ENCODE measurements around the gene NOL4L.
A peak's percentile ranks its signal among the peaks of the same experiment; 100 is the strongest.

The NOL4L gene

DNA sequence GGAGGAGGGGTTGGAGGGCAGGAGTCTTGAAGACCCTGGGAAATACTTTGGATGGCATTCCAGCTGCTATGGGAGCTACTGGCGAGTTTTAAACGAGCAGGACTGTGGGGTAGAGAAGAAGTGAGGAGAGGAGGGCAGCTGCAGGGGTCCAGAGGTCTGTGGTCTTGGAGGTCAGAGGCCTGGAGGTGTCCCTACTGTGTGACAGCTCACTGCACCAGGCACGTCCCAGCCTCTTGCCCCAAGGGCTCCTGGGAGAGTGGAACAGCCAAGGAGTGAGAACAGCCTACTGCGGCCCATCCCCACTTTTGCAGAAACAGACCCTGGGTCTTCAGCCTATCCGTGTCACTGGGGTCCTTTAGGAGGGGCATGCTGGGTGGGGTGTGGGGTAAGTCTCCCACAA, 2.9 kb upstream of the NOL4L start:
- TF ChIP-seq, protein P1, sequence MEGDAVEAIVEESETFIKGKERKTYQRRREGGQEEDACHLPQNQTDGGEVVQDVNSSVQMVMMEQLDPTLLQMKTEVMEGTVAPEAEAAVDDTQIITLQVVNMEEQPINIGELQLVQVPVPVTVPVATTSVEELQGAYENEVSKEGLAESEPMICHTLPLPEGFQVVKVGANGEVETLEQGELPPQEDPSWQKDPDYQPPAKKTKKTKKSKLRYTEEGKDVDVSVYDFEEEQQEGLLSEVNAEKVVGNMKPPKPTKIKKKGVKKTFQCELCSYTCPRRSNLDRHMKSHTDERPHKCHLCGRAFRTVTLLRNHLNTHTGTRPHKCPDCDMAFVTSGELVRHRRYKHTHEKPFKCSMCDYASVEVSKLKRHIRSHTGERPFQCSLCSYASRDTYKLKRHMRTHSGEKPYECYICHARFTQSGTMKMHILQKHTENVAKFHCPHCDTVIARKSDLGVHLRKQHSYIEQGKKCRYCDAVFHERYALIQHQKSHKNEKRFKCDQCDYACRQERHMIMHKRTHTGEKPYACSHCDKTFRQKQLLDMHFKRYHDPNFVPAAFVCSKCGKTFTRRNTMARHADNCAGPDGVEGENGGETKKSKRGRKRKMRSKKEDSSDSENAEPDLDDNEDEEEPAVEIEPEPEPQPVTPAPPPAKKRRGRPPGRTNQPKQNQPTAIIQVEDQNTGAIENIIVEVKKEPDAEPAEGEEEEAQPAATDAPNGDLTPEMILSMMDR (IDR thresholded peaks at IDR 0.05; ENCODE audit: insufficient read depth, low read depth, low read length, missing control alignments), result no peak
- H3K4me3 ChIP-seq (ENCODE audit: low read depth, low read length), result no peak overlapping the region
- DNase-seq (ENCODE audit: low read depth), result no peak

DNA sequence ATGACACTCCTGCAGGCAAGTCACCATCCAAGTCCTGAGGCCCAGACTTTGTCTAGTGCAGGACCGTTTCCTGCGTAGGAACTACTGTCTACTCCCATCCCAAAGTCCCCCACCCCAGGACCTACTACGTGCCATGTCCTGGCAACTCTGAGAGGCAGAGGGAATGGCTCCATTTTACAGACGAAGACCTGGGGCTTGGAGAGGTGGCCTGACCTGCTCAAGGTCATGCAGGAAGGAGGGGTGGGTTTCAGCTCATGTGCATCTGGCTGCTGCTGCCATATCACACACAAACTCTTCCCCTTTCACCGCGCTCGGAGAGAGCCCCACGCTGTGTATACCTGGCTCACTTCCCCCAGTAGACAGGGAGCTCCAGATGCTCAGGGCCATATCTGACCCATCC, 1.2 kb upstream of the NOL4L start:
- no peak overlapping the region for H3K4me3 ChIP-seq (ENCODE audit: low read depth, low read length)
- TF ChIP-seq, protein P1 (IDR thresholded peaks at IDR 0.05; ENCODE audit: insufficient read depth, low read depth, low read length, missing control alignments), result no peak
- no peak for DNase-seq (ENCODE audit: low read depth)

DNA sequence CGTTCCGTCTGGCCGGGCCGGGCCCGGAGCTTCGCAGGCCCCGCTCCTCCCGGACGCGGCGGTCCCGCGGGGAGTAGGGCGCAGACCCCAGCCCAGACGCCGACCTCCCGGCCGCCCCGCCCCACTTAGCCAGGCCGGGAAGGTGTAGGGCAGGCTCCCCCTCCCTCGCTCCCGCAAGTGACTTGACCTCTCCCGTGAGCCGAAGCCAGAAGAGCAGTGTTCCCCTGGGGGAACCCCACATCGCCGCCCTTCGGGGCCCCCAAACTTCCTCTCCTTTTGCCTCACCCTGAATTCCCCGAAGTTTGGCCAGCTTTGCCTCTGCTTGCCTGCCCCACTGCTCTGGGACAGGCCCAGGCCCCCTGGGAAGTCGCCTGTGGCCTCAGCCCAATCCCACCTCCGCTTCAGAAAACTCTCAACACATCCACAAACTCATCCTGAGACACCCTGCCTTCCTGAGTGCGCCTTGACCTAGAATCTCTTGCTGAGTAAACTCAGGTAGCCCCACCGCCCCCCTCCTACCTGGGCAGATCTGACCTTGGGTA, 524 bp upstream of the NOL4L start:
- TF ChIP-seq, protein P1 (IDR thresholded peaks at IDR 0.05; ENCODE audit: insufficient read depth, low read depth, low read length, missing control alignments), result no peak
- H3K4me3 ChIP-seq (ENCODE audit: low read depth, low read length), result peak overlapping the region; percentile 48
- DNase-seq (ENCODE audit: low read depth), result peak; percentile 66

DNA sequence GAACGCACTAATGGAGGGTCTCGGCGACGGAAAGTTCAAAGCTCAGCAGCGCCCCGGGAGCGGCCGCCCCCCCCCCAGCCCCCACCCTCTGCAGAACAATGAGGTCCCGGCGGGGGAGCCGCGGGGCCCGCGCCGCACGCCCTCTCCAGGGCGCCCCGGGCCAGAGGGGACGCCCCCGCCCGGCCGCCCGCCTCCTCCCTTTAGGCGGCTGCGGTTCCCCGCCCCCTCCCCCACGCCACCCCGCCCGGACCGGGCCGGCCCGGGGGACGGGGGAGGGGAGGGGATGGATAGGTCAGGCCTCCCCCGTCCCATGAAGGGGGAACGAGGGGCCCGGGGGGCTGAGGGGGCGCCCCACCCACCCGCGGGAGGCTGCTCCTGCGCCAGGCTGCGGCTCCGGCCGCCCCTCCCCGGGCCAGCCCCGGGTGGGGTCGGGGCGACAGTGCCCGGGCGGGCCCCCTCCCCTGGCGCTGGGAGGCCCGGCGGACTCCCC, 1.5 kb downstream of the NOL4L start:
- H3K4me3 ChIP-seq (ENCODE audit: low read depth, low read length), result peak overlapping the region; percentile 62
- TF ChIP-seq, protein P1 (IDR thresholded peaks at IDR 0.05; ENCODE audit: insufficient read depth, low read depth, low read length, missing control alignments), result no peak
- no peak for DNase-seq (ENCODE audit: low read depth)

DNA sequence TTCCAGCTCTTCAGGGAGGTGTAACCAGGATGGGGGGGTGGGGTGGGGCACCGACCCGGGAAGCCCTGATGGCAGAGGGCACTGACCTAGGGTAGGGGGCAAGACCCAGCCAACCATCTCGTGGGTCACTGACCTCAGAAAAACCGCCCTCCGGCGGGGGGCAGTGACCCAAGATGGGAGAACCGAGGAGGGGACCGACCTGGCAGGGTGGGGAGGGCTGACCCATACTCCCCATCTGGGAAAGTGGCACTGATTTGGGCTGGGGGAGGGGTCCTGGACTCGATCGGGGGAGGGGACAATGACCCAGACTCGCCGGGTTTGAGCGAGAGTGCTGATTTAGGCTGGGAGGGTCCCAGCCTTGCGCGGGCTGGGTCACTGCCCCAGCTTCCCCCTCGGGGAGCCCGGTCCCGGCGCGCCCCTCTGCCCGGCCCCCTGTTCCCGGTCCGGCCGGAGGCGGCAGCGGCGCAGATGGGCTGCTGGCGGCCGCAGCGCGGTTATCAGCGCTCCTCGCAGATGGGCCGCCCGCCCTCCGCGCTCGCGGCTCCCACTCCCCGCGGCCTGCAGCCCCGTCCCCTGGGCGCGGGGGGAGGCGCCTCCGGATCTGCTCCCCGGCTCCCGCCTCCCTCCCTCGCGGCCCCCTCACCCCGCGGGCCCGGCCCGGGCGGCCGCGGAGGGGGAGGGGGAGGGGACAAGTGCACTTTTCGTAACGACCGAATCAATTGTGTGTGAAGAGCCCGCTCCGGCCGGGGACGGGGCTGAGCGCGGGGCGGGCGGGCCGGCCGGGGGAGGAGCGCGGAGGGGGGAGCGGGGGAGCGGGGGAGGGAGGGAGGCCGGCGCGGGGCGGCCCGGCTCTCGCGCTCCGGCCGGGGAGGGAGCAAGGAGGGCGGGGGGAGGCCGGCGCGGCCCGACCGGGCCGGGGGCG, 2.2 kb downstream of the NOL4L start:
- DNase-seq (ENCODE audit: low read depth), result no peak
- TF ChIP-seq, protein P1 (IDR thresholded peaks at IDR 0.05; ENCODE audit: insufficient read depth, low read depth, low read length, missing control alignments), result no peak
- H3K4me3 ChIP-seq (ENCODE audit: low read depth, low read length), result peak overlapping the region; percentile 62; the same call in 1 of the 2 replicates

DNA sequence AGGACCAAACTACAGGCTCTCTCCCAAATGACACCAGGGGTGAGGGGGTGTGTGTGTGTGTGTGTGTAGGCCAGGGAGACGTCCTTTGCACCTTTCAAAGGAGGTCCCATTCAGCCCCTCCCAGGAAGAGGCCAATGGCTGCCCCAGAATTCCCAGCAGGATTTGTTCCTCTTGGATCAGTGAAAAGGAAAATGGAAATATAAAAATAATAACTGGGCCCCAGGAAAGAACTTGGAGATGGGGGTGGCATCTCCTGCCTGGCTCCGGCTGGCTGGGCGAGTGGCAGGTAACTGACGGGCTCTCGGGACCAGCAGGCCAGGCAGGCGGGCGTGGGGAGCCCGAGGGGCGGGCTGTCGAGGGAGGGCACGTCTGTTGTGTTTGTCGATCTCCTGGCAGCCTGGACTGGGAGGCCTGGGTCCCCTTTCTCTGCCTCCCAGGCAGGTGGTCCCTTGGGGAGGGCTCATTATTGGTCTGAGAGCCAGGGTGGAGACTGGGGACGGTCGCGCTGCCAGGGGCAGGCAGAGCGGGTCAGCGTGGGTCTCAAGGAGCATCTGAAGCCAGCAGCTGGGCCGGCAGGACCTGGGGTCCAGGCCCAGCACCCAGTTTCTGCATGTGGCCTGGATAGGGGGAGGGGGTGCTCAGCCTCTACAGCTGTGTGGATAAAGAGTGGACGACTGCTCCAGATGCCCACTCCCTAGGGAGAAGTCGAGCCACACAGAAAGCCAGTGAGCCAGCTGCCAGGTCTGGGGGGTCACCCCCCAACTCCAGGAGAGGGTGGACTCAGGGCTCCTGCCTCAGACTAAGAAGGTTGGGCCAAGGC, 3.1 kb downstream of the NOL4L start:
- H3K4me3 ChIP-seq (ENCODE audit: low read depth, low read length), result no peak overlapping the region
- DNase-seq (ENCODE audit: low read depth), result no peak
- TF ChIP-seq, protein P1 (IDR thresholded peaks at IDR 0.05; ENCODE audit: insufficient read depth, low read depth, low read length, missing control alignments), result no peak
